Thyroid gland (tissue), 4 donors: Measurements from ENCODE around the gene MKI67. TPM values are rescaled to one million over a fixed set of nuclear protein-coding genes. Genes with fewer than 3 reads are reported as not detected.

ENCODE experiments used
- DNase-seq, 2 donors: peaks; one replicate each; pipeline ENCODE4 v3.0.0-alpha.2; 2019
- H3K27ac ChIP-seq, 3 donors: fragments of 200-600 bp; sonication (generic); 1 replicate in 2 of 3; 2 replicates in 1 of 3; pipeline ENCODE4 v1.5.1; 2016 to 2019; ENCODE audit warnings: mild to moderate bottlenecking in 1 of 3, moderate library complexity in 1 of 3
- H3K27me3 ChIP-seq: fragments of 200-600 bp; sonication (generic); one replicate; pipeline ENCODE4 v1.5.1; 2019
- H3K36me3 ChIP-seq, 2 donors: fragments of 200-600 bp; sonication (generic); one replicate each; pipeline ENCODE4 v1.5.1; 2016 to 2019
- H3K4me1 ChIP-seq, 2 donors: fragments of 200-600 bp; sonication (generic); one replicate each; pipeline ENCODE4 v1.5.1; 2017 to 2019
- H3K4me3 ChIP-seq, 3 donors: fragments of 200-600 bp; sonication (generic); replicated peaks in 1 of 3; 1 replicate in 2 of 3; 2 replicates in 1 of 3; pipeline ENCODE4 v1.5.1; 2016; ENCODE audit warnings: mild to moderate bottlenecking in 1 of 3
- H3K9me3 ChIP-seq: fragments of 200-600 bp; sonication (generic); one replicate; pipeline ENCODE4 v1.5.1; 2017
- POLR2A ChIP-seq, 2 donors: fragments of 450-650 bp; IDR thresholded peaks; one replicate each; pipeline ENCODE4 v1.6.1; 2017; ENCODE audit warnings: antibody characterized with exemption in 2 of 2, mild to moderate bottlenecking in 2 of 2, moderate library complexity in 1 of 2
- WGBS, 2 donors: methylation state at CpG; one replicate each; pipeline ENCODE4 v1.1.5; 2017; 5-methylcytosine and 5-hydroxymethylcytosine counted together
- intact Hi-C: fragments of 100-400 bp; cut with DNase I; formaldehyde crosslinking; loops from one replicate; pipeline ENCODE4 v1.15.1; 2023
- total RNA-seq, 4 donors: library from RNA; depleted of rRNA; stranded (reverse); fragments of >200 nt; gene quantifications; one replicate each; pipeline ENCODE4 v1.2.3, GENCODE V29; 2016
- TF ChIP-seq, protein P1 (sequence below), 6 experiments: fragments of 200-600 bp in 3 of 6; fragments of 450-650 bp in 3 of 6; sonication (generic) in 3 of 6; IDR thresholded peaks; one replicate each; pipeline ENCODE4 v1.5.1; 2016 to 2019; ENCODE audit warnings: antibody characterized with exemption in 6 of 6, mild to moderate bottlenecking in 2 of 6, inconsistent platforms in 1 of 6, moderate library complexity in 1 of 6

MKI67 gene
- total RNA-seq, 4 donors from 2014 or later: 0.24 to 1.9 (median 0.76) TPM

DNA sequence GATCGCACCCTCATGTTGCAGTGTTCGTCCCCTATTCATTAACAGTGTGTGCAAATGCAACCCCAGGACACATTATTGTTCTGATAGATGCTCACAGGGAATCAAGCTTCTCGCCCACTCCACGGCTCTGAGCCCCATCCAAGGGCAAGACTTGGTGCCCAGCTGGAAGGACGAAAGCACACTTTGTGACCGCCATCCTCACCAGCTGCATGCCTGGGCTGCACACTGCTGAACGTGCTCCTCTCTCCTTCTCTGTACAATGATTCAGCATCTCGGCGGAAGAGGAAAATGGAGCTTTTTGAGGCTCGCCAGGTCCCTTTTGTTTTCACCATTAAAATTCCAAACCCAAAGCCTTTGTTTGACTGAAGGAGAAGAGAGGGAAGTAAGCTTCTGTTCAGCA lies 41.9 kb downstream of the MKI67 start:
- Histone ChIP-seq H3K27me3 (no peaks in the 10 kb centered on the region), H3K9me3 (no peaks in the 10 kb centered on the region), H3K4me1 (no peaks in the 10 kb centered on the region), H3K36me3 (no peaks in the 10 kb centered on the region), H3K4me3 (no peak overlapping the region), H3K27ac (no peak overlapping the region)
- no peak for DNase-seq
- intact Hi-C loops: no loop called here
- 89% methylated on average over 10 of the region's 10 CpGs for WGBS, 2 donors
- TF ChIP-seq, protein P1, sequence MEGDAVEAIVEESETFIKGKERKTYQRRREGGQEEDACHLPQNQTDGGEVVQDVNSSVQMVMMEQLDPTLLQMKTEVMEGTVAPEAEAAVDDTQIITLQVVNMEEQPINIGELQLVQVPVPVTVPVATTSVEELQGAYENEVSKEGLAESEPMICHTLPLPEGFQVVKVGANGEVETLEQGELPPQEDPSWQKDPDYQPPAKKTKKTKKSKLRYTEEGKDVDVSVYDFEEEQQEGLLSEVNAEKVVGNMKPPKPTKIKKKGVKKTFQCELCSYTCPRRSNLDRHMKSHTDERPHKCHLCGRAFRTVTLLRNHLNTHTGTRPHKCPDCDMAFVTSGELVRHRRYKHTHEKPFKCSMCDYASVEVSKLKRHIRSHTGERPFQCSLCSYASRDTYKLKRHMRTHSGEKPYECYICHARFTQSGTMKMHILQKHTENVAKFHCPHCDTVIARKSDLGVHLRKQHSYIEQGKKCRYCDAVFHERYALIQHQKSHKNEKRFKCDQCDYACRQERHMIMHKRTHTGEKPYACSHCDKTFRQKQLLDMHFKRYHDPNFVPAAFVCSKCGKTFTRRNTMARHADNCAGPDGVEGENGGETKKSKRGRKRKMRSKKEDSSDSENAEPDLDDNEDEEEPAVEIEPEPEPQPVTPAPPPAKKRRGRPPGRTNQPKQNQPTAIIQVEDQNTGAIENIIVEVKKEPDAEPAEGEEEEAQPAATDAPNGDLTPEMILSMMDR (IDR thresholded peaks at IDR 0.05): no peak
- TF ChIP-seq POLR2A (IDR thresholded peaks at IDR 0.05): no peak

DNA sequence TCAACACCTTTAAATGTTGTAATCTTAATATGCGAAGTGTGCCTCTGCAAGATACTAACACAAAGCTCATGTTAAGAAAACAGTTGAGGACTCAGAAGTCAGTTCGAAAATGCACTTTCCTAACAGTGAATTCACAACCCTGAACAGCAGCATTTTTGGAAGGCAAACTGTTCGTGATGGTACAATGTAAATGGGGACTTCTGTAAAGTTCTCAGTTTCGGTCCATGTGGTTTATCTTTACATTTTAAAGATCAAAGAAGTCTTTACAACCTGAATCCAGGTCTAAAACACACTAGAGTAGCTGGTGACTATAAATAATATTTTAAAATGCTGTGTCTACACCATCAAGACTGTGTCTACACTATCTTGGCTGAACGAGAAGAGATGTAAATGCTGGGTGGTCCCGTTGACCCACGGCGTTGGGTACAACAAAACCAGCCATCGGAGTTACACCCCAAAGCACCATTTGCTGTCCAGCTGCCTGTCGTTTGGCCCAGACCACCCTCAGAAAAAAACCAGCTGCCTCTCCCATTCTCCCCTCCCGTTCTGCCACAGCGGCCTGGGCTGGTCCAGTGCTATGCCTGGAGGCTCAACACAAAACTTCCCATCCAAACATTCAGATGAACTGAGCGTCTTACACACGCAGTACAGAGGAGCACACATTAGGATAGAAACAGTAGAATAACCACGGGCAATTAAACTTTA lies 42.9 kb downstream of the MKI67 start:
- Histone ChIP-seq H3K27ac (no peak overlapping the region), H3K4me3 (no peak overlapping the region), H3K36me3 (no peaks in the 10 kb centered on the region), H3K27me3 (no peaks in the 10 kb centered on the region), H3K9me3 (no peaks in the 10 kb centered on the region), H3K4me1 (no peaks in the 10 kb centered on the region)
- WGBS, 2 donors: 86 to 87% methylated on average over 15 of the region's 15 CpGs
- TF ChIP-seq, protein P1 (IDR thresholded peaks at IDR 0.05): no peak
- no peak for TF ChIP-seq POLR2A (IDR thresholded peaks at IDR 0.05)
- intact Hi-C loops: no loop called here
- no peak for DNase-seq

DNA sequence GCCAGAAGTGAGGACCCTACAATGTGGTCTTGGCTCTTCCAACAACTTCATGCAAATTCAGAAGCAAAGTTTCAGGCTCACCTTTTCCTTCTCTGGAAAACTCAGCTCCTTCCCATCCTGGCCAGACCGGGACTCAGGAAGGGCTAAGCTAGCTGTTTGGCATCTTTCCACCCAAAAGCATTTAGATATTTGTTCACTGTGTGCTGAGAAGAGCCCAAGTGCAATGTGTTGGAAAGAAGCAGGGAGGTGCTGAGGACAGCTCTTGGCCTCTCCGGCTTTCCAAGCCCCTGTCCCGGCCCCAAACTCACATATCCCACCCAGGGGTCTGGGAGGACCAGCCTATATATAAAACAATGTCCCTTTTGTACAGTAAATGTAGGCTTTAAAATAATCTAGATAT lies 44.5 kb downstream of the MKI67 start:
- Histone ChIP-seq H3K27me3 (no peaks in the 10 kb centered on the region), H3K27ac (no peak overlapping the region), H3K36me3 (peaks cover 0 to 6% of the 10 kb centered on the region in 2 donors), H3K4me3 (no peak overlapping the region), H3K9me3 (no peaks in the 10 kb centered on the region), H3K4me1 (no peaks in the 10 kb centered on the region)
- intact Hi-C loops: no loop called here
- WGBS, 2 donors: 30 to 53% methylated on average over 3 of the region's 3 CpGs
- TF ChIP-seq POLR2A (IDR thresholded peaks at IDR 0.05): no peak
- TF ChIP-seq, protein P1 (IDR thresholded peaks at IDR 0.05): no peak
- no peak for DNase-seq

DNA sequence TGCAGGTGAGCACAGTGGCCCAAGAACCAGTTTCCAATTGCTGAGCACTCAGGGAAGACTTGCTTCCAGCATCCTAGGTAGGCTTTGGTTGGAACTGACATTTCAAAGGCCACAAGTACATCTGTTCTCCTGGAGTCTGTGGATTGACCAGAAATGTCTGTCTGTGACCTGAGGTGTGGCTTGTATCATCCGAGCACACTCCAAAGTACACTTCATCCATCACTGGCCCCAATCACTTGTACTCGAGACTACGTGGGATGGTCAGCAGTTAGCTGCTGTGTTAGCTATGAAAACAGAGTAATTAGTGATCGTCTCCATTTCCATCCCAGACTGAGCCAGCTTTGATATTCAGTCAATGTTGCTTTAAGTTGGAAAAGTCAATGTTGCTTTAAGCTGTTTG lies 45.0 kb downstream of the MKI67 start:
- no peak for DNase-seq
- Histone ChIP-seq H3K36me3 (peaks cover 0 to 6% of the 10 kb centered on the region in 2 donors), H3K9me3 (no peaks in the 10 kb centered on the region), H3K4me1 (no peaks in the 10 kb centered on the region), H3K27ac (no peak overlapping the region), H3K27me3 (no peaks in the 10 kb centered on the region), H3K4me3 (no peak overlapping the region)
- intact Hi-C loops: no loop called here
- TF ChIP-seq, protein P1 (IDR thresholded peaks at IDR 0.05): no peak
- TF ChIP-seq POLR2A (IDR thresholded peaks at IDR 0.05): no peak
- 67 to 71% methylated on average over 4 of the region's 4 CpGs for WGBS, 2 donors

DNA sequence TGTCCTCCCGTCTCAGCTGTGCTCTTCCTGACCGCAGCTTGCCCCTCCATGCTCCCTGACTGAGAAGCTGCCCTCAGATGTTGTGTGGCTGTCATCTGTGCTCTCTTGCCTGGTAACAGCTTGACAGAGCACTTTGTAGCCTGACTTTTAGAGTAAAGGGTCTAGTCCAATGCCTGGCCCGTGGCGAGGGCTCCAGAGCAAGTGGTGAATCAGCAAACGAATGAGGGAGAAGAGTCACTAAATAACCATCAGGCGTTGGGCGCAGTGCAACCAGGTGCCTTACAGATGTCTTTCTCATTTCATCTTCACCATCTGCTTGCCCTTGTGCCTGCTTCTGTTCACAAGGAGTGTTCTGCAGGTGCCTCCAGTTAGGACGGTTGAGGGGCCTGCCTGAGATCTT lies 45.6 kb downstream of the MKI67 start:
- Histone ChIP-seq H3K27ac (no peak overlapping the region), H3K36me3 (peaks cover 0 to 6% of the 10 kb centered on the region in 2 donors), H3K9me3 (no peaks in the 10 kb centered on the region), H3K4me1 (no peaks in the 10 kb centered on the region), H3K4me3 (no peak overlapping the region), H3K27me3 (no peaks in the 10 kb centered on the region)
- TF ChIP-seq POLR2A (IDR thresholded peaks at IDR 0.05): no peak
- TF ChIP-seq, protein P1 (IDR thresholded peaks at IDR 0.05): no peak
- WGBS, 2 donors: 95 to 96% methylated on average over 8 of the region's 8 CpGs
- DNase-seq: no peak
- intact Hi-C loops: no loop called here
